OCI-LY7 (cell line): ENCODE measurements around the gene USP25. TPM values are rescaled to one million over a fixed set of nuclear protein-coding genes. Genes with fewer than 3 reads are reported as not detected.

Experiments
- BruUV-seq: library from RNA; stranded (reverse); fragments of 400-500 nt; replicated peaks from 2 replicates; lab custom pipeline; 2021; lab: Mats Ljungman, UMichigan
- CTCF ChIA-PET: fragments of 300-600 bp; sonication (Branson Sonifier 250); formaldehyde crosslinking; loops from one replicate; lab custom pipeline; 2022; ENCODE audit warnings: antibody characterized with exemption; ENCODE audit not compliant: unreplicated experiment; lab: Charles Lee
- POLR2A ChIA-PET: fragments of 300-600 bp; sonication (Branson Sonifier 250); formaldehyde crosslinking; loops from one replicate; lab custom pipeline; 2022; ENCODE audit warnings: antibody characterized with exemption; lab: Charles Lee
- DNase-seq: peaks from one replicate; pipeline ENCODE4 v3.0.0-alpha.2; 2015; ENCODE audit warnings: low spot score
- H2AFZ ChIP-seq: fragments of 200-600 bp; sonication (generic), shearing (Covaris generic); 2 replicates; pipeline ENCODE4 v1.6.1; 2014; ENCODE audit warnings: mild to moderate bottlenecking, antibody characterized with exemption, low read length, moderate library complexity
- H3K27ac ChIP-seq: fragments of 200-600 bp; sonication (generic); 2 replicates; pipeline ENCODE4 v1.5.1; 2014; ENCODE audit warnings: mixed run types, low read depth, mild to moderate bottlenecking, moderate library complexity, low read length, inconsistent platforms; ENCODE audit not compliant: poor library complexity, severe bottlenecking
- H3K36me3 ChIP-seq: fragments of 200-600 bp; sonication (generic); 2 replicates; pipeline ENCODE4 v1.6.1; 2014; ENCODE audit warnings: mild to moderate bottlenecking, antibody characterized with exemption, low read length, moderate library complexity, mixed read lengths; ENCODE audit not compliant: insufficient read depth
- H3K4me1 ChIP-seq: fragments of 200-600 bp; sonication (generic); 2 replicates; pipeline ENCODE4 v1.5.1; 2014; ENCODE audit warnings: mild to moderate bottlenecking, low read length; ENCODE audit not compliant: insufficient read depth, poor library complexity, severe bottlenecking
- H3K4me2 ChIP-seq: fragments of 200-600 bp; sonication (generic); 2 replicates; pipeline ENCODE4 v1.6.1; 2014; ENCODE audit warnings: mild to moderate bottlenecking, low read length
- H3K4me3 ChIP-seq: fragments of 200-600 bp; sonication (generic); 2 replicates; pipeline ENCODE4 v1.5.1; 2014; ENCODE audit warnings: mild to moderate bottlenecking, low read depth, low read length; ENCODE audit not compliant: poor library complexity, severe bottlenecking
- H3K79me2 ChIP-seq: fragments of 200-600 bp; sonication (generic); 2 replicates; pipeline ENCODE4 v1.6.1; 2016; ENCODE audit warnings: low read depth, mild to moderate bottlenecking, low read length, moderate library complexity, mixed read lengths; ENCODE audit not compliant: insufficient read depth
- H3K9me2 ChIP-seq: fragments of 200-600 bp; sonication (generic); 2 replicates; pipeline ENCODE4 v1.6.1; 2016; ENCODE audit warnings: mild to moderate bottlenecking, low read length, mixed read lengths; ENCODE audit not compliant: insufficient read depth
- H3K9me3 ChIP-seq: fragments of 200-600 bp; sonication (generic); 2 replicates; pipeline ENCODE4 v1.6.1; 2014; ENCODE audit warnings: mild to moderate bottlenecking, mixed run types, low read length, mixed read lengths
- H4K20me1 ChIP-seq: fragments of 200-600 bp; sonication (generic); 2 replicates; pipeline ENCODE4 v1.6.1; 2014; ENCODE audit warnings: mild to moderate bottlenecking, antibody characterized with exemption, low read length, moderate library complexity, mixed read lengths; ENCODE audit not compliant: insufficient read depth
- CTCF ChIP-seq: fragments of 200-600 bp; sonication (generic); conservative IDR thresholded peaks from 2 replicates; pipeline ENCODE4 v1.5.1; 2014; ENCODE audit warnings: mild to moderate bottlenecking, antibody characterized with exemption, low read length, moderate library complexity, mixed read lengths
- EZH2phosphoT487 ChIP-seq: fragments of 200-600 bp; sonication (generic); IDR thresholded peaks from 2 replicates; pipeline ENCODE4 v1.6.1; 2018; ENCODE audit warnings: low read depth, borderline replicate concordance, mild to moderate bottlenecking, mixed run types, antibody characterized with exemption, low read length, moderate library complexity, mixed read lengths
- intact Hi-C: fragments of 100-400 bp; cut with micrococcal nuclease; formaldehyde crosslinking; loops from one replicate; pipeline ENCODE4 v1.10.0; 2022; ENCODE audit not compliant: unreplicated experiment
- total RNA-seq, 2 experiments: library from RNA; depleted of rRNA in 1 of 2; stranded (reverse); fragments of >200 nt in 1 of 2; shearing (Covaris generic) in 1 of 2; gene quantifications; 2 replicates each; pipeline ENCODE4 v1.2.3, GENCODE V29; 2014 to 2022

Gene USP25
- total RNA-seq, 2 experiments from 2014 or later: 25.1 to 28.1 TPM

GRCh38 chr21:15744926-15745325 is 15.1 kb downstream of the USP25 start:
- Histone ChIP-seq H3K4me3 (no peak overlapping the region), H3K79me2 (peaks cover 30% of the 10 kb centered on the region), H3K9me2 (no peaks in the 10 kb centered on the region; the same call in 1 of the 2 replicates), H3K9me3 (no peaks in the 10 kb centered on the region), H4K20me1 (no peaks in the 10 kb centered on the region), H3K27ac (no peak overlapping the region), H3K4me1 (no peaks in the 10 kb centered on the region), H2AFZ (no peak overlapping the region), H3K36me3 (no peaks in the 10 kb centered on the region), H3K4me2 (no peak overlapping the region)
- DNase-seq: no peak
- POLR2A ChIA-PET: interaction anchor here (0.8 kb wide), 1 partner anchor 76 kb away, joined by 8 read pairs; no protein-coding TSS in a partner anchor
- intact Hi-C loops: no loop called here
- CTCF ChIA-PET: no interaction called here
- no TSS peak for BruUV-seq
- TF ChIP-seq EZH2phosphoT487 (no peak), CTCF (no peak)

- H3K79me2 ChIP-seq: peaks cover 14% of the 10 kb centered on the region
- no peak overlapping the region for H3K4me2 ChIP-seq
- no peaks in the 10 kb centered on the region for H3K36me3 ChIP-seq
- ChIA-PET POLR2A (interaction anchor here (0.6 to 1.1 kb wide), 9 partner anchors 8 to 672 kb away, joined by 3 to 8 read pairs (median 4); no protein-coding TSS in a partner anchor), CTCF (no interaction called here)
- no peak overlapping the region for H3K27ac ChIP-seq
- DNase-seq: no peak
- no TSS peak for BruUV-seq
- TF ChIP-seq CTCF (no peak), EZH2phosphoT487 (no peak)
- no peaks in the 10 kb centered on the region for H3K9me3 ChIP-seq
- H4K20me1 ChIP-seq: no peaks in the 10 kb centered on the region
- no peaks in the 10 kb centered on the region; the same call in 1 of the 2 replicates for H3K9me2 ChIP-seq
- H3K4me3 ChIP-seq: no peak overlapping the region
- H2AFZ ChIP-seq: no peak overlapping the region
- H3K4me1 ChIP-seq: no peaks in the 10 kb centered on the region
- intact Hi-C loops: no loop called here
These were observed 18.8 kb downstream of the USP25 start for GRCh38 chr21:15748586-15748985.

- no peak overlapping the region for H2AFZ ChIP-seq
- H3K27ac ChIP-seq: no peak overlapping the region
- DNase-seq: no peak
- H3K9me2 ChIP-seq: no peaks in the 10 kb centered on the region; the same call in 1 of the 2 replicates
- no peaks in the 10 kb centered on the region for H3K4me1 ChIP-seq
- intact Hi-C loops: no loop called here
- ChIA-PET CTCF (no interaction called here), POLR2A (interaction anchor here (0.6 to 1.1 kb wide), 8 partner anchors 8 to 672 kb away, joined by 3 to 8 read pairs (median 4); no protein-coding TSS in a partner anchor)
- no peaks in the 10 kb centered on the region for H3K9me3 ChIP-seq
- H3K4me2 ChIP-seq: no peak overlapping the region
- peaks cover 14% of the 10 kb centered on the region for H3K79me2 ChIP-seq
- no peak overlapping the region for H3K4me3 ChIP-seq
- TF ChIP-seq EZH2phosphoT487 (no peak), CTCF (no peak)
- no peaks in the 10 kb centered on the region for H4K20me1 ChIP-seq
- BruUV-seq: no TSS peak
- no peaks in the 10 kb centered on the region for H3K36me3 ChIP-seq
These were observed 19.5 kb downstream of the USP25 start for GRCh38 chr21:15749082-15749860.
